ENCODE data around the gene ICAM2. TPM values are rescaled to one million over a fixed set of nuclear protein-coding genes. Genes with fewer than 3 reads are reported as not detected.

Gene ICAM2
- total RNA-seq, 1 donor from 2014 or later: 212 TPM

- DNase-seq (ENCODE audit: low spot score in 2 of 2): no peak
- no peaks in the 10 kb centered on the region for H3K4me1 ChIP-seq
- H3K27ac ChIP-seq: no peak overlapping the region
- H3K4me3 ChIP-seq: no peak overlapping the region
- peaks cover 54 to 79% of the 10 kb centered on the region in 2 donors for H3K36me3 ChIP-seq
- TF ChIP-seq CTCF (IDR thresholded peaks at IDR 0.05): no peak
- intact Hi-C loops (cut with DNase I): loop anchor here (10.0 kb wide), 1 partner anchor 229 kb away; no protein-coding TSS in a partner anchor
- no peaks in the 10 kb centered on the region for H3K27me3 ChIP-seq
- H3K9me3 ChIP-seq: no peaks in the 10 kb centered on the region
Observed at GRCh38 chr17:64055183-64056142, 35.0 kb upstream of the ICAM2 start.

GRCh38 chr17:64054304-64054703, 33.9 kb upstream of the ICAM2 start:
- DNase-seq (ENCODE audit: low spot score in 2 of 2): no peak
- TF ChIP-seq CTCF (IDR thresholded peaks at IDR 0.05): no peak
- Histone ChIP-seq H3K27ac (no peak overlapping the region), H3K36me3 (peaks cover 64 to 85% of the 10 kb centered on the region in 2 donors), H3K9me3 (no peaks in the 10 kb centered on the region), H3K4me3 (no peak overlapping the region), H3K27me3 (no peaks in the 10 kb centered on the region), H3K4me1 (no peaks in the 10 kb centered on the region)
- intact Hi-C loops (cut with DNase I): loop anchor here (10.0 kb wide), 1 partner anchor 230 kb away; no protein-coding TSS in a partner anchor

GRCh38 chr17:64053101-64053500, 32.7 kb upstream of the ICAM2 start:
- Histone ChIP-seq H3K4me1 (no peaks in the 10 kb centered on the region), H3K4me3 (no peak overlapping the region), H3K36me3 (peaks cover 65 to 92% of the 10 kb centered on the region in 2 donors), H3K27me3 (no peaks in the 10 kb centered on the region), H3K27ac (no peak overlapping the region), H3K9me3 (no peaks in the 10 kb centered on the region)
- intact Hi-C loops (cut with DNase I): loop anchor here (10.0 kb wide), 1 partner anchor 232 kb away; no protein-coding TSS in a partner anchor
- no peak for TF ChIP-seq CTCF (IDR thresholded peaks at IDR 0.05)
- DNase-seq (ENCODE audit: low spot score in 2 of 2): no peak

GRCh38 chr17:64051153-64051552, 30.7 kb upstream of the ICAM2 start:
- no peak overlapping the region for H3K4me3 ChIP-seq
- no peak overlapping the region for H3K27ac ChIP-seq
- DNase-seq (ENCODE audit: low spot score in 2 of 2): no peak
- no peaks in the 10 kb centered on the region for H3K4me1 ChIP-seq
- H3K9me3 ChIP-seq: no peaks in the 10 kb centered on the region
- H3K36me3 ChIP-seq: peaks cover 72 to 95% of the 10 kb centered on the region in 2 donors
- no peak for TF ChIP-seq CTCF (IDR thresholded peaks at IDR 0.05)
- H3K27me3 ChIP-seq: no peaks in the 10 kb centered on the region
- intact Hi-C loops (cut with DNase I): loop anchor here (10.0 kb wide), 1 partner anchor 234 kb away; no protein-coding TSS in a partner anchor

GRCh38 chr17:64048805-64049204, 28.4 kb upstream of the ICAM2 start:
- intact Hi-C loops (cut with DNase I): no loop called here
- no peak overlapping the region for H3K27ac ChIP-seq
- H3K27me3 ChIP-seq: no peaks in the 10 kb centered on the region
- H3K36me3 ChIP-seq: peaks cover 76 to 95% of the 10 kb centered on the region in 2 donors
- no peaks in the 10 kb centered on the region for H3K9me3 ChIP-seq
- no peak for TF ChIP-seq CTCF (IDR thresholded peaks at IDR 0.05)
- H3K4me3 ChIP-seq: no peak overlapping the region
- no peak for DNase-seq (ENCODE audit: low spot score in 2 of 2)
- H3K4me1 ChIP-seq: no peaks in the 10 kb centered on the region
